SK-N-MC (cell line): Measurements from ENCODE around the gene CDH16.

Experiments
- EZH2 ChIP-seq: fragments of 200-600 bp; sonication (generic); IDR thresholded peaks from one replicate; pipeline ENCODE4 v1.6.1; 2017; ENCODE audit warnings: antibody characterized with exemption
- POLR2AphosphoS5 ChIP-seq: IDR thresholded peaks from 2 replicates; pipeline ENCODE4 v1.6.1; 2012; ENCODE audit warnings: mild to moderate bottlenecking, low read depth, low read length, borderline replicate concordance

DNA sequence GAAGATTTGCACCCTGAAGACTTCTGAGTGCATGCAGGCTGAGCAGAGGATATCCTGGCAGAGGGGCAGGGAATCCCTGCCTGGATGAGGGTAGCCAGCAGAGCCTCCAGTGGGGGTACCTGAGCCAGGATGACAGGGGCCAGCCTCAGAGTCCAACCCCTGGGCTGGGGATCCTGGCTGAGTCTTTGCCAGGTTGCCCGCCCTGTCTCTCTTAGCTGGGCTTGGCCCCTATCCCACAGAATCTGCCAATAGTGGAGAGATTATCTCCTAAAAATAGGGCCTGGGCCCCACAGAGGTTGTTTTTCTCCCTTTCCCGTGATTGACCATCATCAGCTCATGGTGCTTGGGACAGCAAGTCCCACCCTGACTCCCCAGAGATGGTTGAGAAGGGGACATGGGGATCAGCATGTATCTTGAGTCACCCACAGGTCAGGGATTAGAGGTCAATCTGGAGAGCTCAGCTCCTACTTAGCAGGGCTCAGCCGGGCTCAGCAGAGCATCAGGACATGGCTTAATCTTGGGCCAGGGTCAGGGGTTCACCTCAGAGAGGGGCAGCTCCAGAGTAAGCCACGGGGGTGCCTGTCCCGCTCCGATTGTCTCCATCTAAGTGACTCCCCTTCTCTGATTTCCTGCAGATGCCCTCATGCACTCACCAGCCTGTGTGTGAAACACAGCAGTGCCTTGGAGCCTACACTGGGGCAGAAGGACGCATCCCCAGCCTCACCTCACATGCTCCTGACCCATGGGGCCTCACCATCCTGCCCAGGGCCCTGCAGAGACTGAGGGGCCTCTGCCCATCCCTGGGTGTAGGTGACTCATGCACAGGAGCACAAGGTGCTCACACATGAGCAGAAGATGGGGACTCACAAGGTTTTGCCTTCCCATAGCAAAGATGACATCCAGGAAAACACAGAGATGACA lies 11.5 kb downstream of the CDH16 start:
- TF ChIP-seq POLR2AphosphoS5, result no peak
- no peak for TF ChIP-seq EZH2
